ENCODE results near the gene CPVL. TPM values are rescaled to one million over a fixed set of nuclear protein-coding genes. Genes with fewer than 3 reads are reported as not detected.

Gene CPVL
- total RNA-seq, 1 donor from 2014 or later: 37.5 TPM

Other genes starting within 250 kb of the CPVL start
- gene TRIL, start 188.2 kb downstream of the CPVL start, total RNA-seq: 2.3 TPM
- 17.7 TPM for gene CHN2, start 48.2 kb upstream of the CPVL start, total RNA-seq

Measured in Right ventricle myocardium superior (tissue), 1 donor.